ENCODE measurements around the gene SPDYC. TPM values are rescaled to one million over a fixed set of nuclear protein-coding genes. Genes with fewer than 3 reads are reported as not detected.

SPDYC gene
- total RNA-seq, 1 donor from 2014 or later, result not detected

GRCh38 chr11:65159012-65159411 is 11.0 kb upstream of the SPDYC start:
- Mint-ChIP-seq H3K27ac (ENCODE audit: unreplicated experiment) (no peak overlapping the region), H3K9me3 (ENCODE audit: unreplicated experiment) (no peaks in the 10 kb centered on the region), H3K27me3 (ENCODE audit: unreplicated experiment) (no peaks in the 10 kb centered on the region), H3K36me3 (ENCODE audit: low read depth, unreplicated experiment) (no peaks in the 10 kb centered on the region), H3K4me3 (ENCODE audit: unreplicated experiment) (no peak overlapping the region), H3K4me1 (ENCODE audit: unreplicated experiment) (no peaks in the 10 kb centered on the region)
- no peak for DNase-seq (ENCODE audit: low spot score)
- TF ChIP-seq CTCF (IDR thresholded peaks at IDR 0.05; ENCODE audit: unreplicated experiment), result no peak

- Mint-ChIP-seq H3K36me3 (ENCODE audit: low read depth, unreplicated experiment) (no peaks in the 10 kb centered on the region), H3K27me3 (ENCODE audit: unreplicated experiment) (no peaks in the 10 kb centered on the region), H3K9me3 (ENCODE audit: unreplicated experiment) (no peaks in the 10 kb centered on the region), H3K27ac (ENCODE audit: unreplicated experiment) (no peak overlapping the region), H3K4me1 (ENCODE audit: unreplicated experiment) (no peaks in the 10 kb centered on the region), H3K4me3 (ENCODE audit: unreplicated experiment) (no peak overlapping the region)
- TF ChIP-seq CTCF (IDR thresholded peaks at IDR 0.05; ENCODE audit: unreplicated experiment), result no peak
- DNase-seq (ENCODE audit: low spot score), result no peak
These were observed 9.4 kb upstream of the SPDYC start for GRCh38 chr11:65160643-65161042.

- H3K36me3 Mint-ChIP-seq (ENCODE audit: low read depth, unreplicated experiment), result no peaks in the 10 kb centered on the region
- no peak for TF ChIP-seq CTCF (IDR thresholded peaks at IDR 0.05; ENCODE audit: unreplicated experiment)
- no peak overlapping the region for H3K4me3 Mint-ChIP-seq (ENCODE audit: unreplicated experiment)
- H3K4me1 Mint-ChIP-seq (ENCODE audit: unreplicated experiment), result peaks cover 9% of the 10 kb centered on the region
- no peaks in the 10 kb centered on the region for H3K9me3 Mint-ChIP-seq (ENCODE audit: unreplicated experiment)
- H3K27me3 Mint-ChIP-seq (ENCODE audit: unreplicated experiment), result no peaks in the 10 kb centered on the region
- H3K27ac Mint-ChIP-seq (ENCODE audit: unreplicated experiment), result no peak overlapping the region
- DNase-seq (ENCODE audit: low spot score), result no peak
These were observed 6.3 kb upstream of the SPDYC start for GRCh38 chr11:65163684-65164083.

- DNase-seq (ENCODE audit: low spot score), result no peak
- H3K27ac Mint-ChIP-seq (ENCODE audit: unreplicated experiment), result no peak overlapping the region
- H3K4me3 Mint-ChIP-seq (ENCODE audit: unreplicated experiment), result no peak overlapping the region
- H3K4me1 Mint-ChIP-seq (ENCODE audit: unreplicated experiment), result peaks cover 18% of the 10 kb centered on the region
- no peaks in the 10 kb centered on the region for H3K27me3 Mint-ChIP-seq (ENCODE audit: unreplicated experiment)
- no peak for TF ChIP-seq CTCF (IDR thresholded peaks at IDR 0.05; ENCODE audit: unreplicated experiment)
- H3K9me3 Mint-ChIP-seq (ENCODE audit: unreplicated experiment), result no peaks in the 10 kb centered on the region
- no peaks in the 10 kb centered on the region for H3K36me3 Mint-ChIP-seq (ENCODE audit: low read depth, unreplicated experiment)
These were observed 4.4 kb upstream of the SPDYC start for GRCh38 chr11:65165410-65166317.

- Mint-ChIP-seq H3K4me3 (ENCODE audit: unreplicated experiment) (no peak overlapping the region), H3K27me3 (ENCODE audit: unreplicated experiment) (peaks cover 2% of the 10 kb centered on the region), H3K9me3 (ENCODE audit: unreplicated experiment) (no peaks in the 10 kb centered on the region), H3K36me3 (ENCODE audit: low read depth, unreplicated experiment) (no peaks in the 10 kb centered on the region), H3K27ac (ENCODE audit: unreplicated experiment) (no peak overlapping the region), H3K4me1 (ENCODE audit: unreplicated experiment) (peaks cover 18% of the 10 kb centered on the region)
- no peak for TF ChIP-seq CTCF (IDR thresholded peaks at IDR 0.05; ENCODE audit: unreplicated experiment)
- DNase-seq (ENCODE audit: low spot score), result no peak
These were observed 3.1 kb upstream of the SPDYC start for GRCh38 chr11:65166893-65167292.
